ENCODE data around the gene ISLR2. TPM values are rescaled to one million over a fixed set of nuclear protein-coding genes. Genes with fewer than 3 reads are reported as not detected.

Gene ISLR2
- total and polyA plus RNA-seq, 2 donors (not counting 3 experiments of a cell fraction or from before 2014, with no cell fraction given): not detected

- no peak overlapping the region for H3K4me3 ChIP-seq (replicated peaks in 1 of 3; ENCODE audit: insufficient read depth in 1 of 3, low read depth in 1 of 3, low read length in 3 of 3)
- dilution Hi-C loops (cut with MboI; ENCODE audit: extremely low pct_ligation_motif_present, low sequenced_read_pairs): no loop called here
- H3K4me1 ChIP-seq (ENCODE audit: control insufficient read depth, extremely low read depth, insufficient read depth, low read length): peaks cover 4% of the 10 kb centered on the region
- ChIA-PET POLR2A (no interaction called here), CTCF (interaction anchor here (1.2 to 3.9 kb wide), 5 partner anchors 17 to 199 kb away, joined by 3 to 15 read pairs (median 5); no protein-coding TSS in a partner anchor)
- FAIRE-seq (no peak), DNase-seq (ENCODE audit: low read depth, low spot score) (no peak)
- H3K4me2 ChIP-seq (ENCODE audit: insufficient read depth, low read length): no peak overlapping the region
- no peaks in the 10 kb centered on the region for H3K36me3 ChIP-seq (ENCODE audit: control insufficient read depth in 2 of 2, extremely low read depth in 1 of 2, insufficient read depth in 2 of 2, low read length in 2 of 2)
- TF ChIP-seq GATA2 (IDR thresholded peaks at IDR 0.05; ENCODE audit: insufficient read depth, insufficient read length, low read depth, low read length) (no peak), EZH2 (IDR thresholded peaks at IDR 0.05; ENCODE audit: borderline replicate concordance, low read depth, low read length, severe bottlenecking) (no peak), JUN (IDR thresholded peaks at IDR 0.05; ENCODE audit: borderline replicate concordance, insufficient read depth, insufficient read length, low read depth) (no peak), POLR2A (IDR thresholded peaks at IDR 0.05; ENCODE audit: low read depth, low read length) (no peak), MYC (IDR thresholded peaks at IDR 0.05; ENCODE audit: low read depth, low read length) (no peak), CTCF (IDR thresholded peaks at IDR 0.05; ENCODE audit: extremely low read depth in 1 of 2, insufficient read depth in 1 of 2, low read depth in 1 of 2, low read length in 2 of 2) (no peak), MAX (IDR thresholded peaks at IDR 0.05; ENCODE audit: insufficient read depth, insufficient read length) (no peak), POLR2AphosphoS5 (IDR thresholded peaks at IDR 0.05; ENCODE audit: insufficient read depth, low read depth, low read length) (no peak), FOS (IDR thresholded peaks at IDR 0.05; ENCODE audit: borderline replicate concordance, insufficient read depth, low read length) (no peak)
- intact Hi-C loops (cut with micrococcal nuclease): no loop called here
- no peak overlapping the region for H2AFZ ChIP-seq (ENCODE audit: low read depth, low read length)
- H3K9me3 ChIP-seq (replicated peaks; ENCODE audit: control insufficient read depth, insufficient read depth, low read length): no peaks in the 10 kb centered on the region
- no peaks in the 10 kb centered on the region for H3K79me2 ChIP-seq (ENCODE audit: control insufficient read depth, insufficient read depth, low read length)
- no TSS peak for BruUV-seq (replicated peaks)
- peaks cover 25 to 32% of the 10 kb centered on the region in 2 experiments for H3K27me3 ChIP-seq (ENCODE audit: control insufficient read depth in 2 of 2, insufficient read depth in 2 of 2, low read length in 2 of 2)
- no peaks in the 10 kb centered on the region for H3K9me1 ChIP-seq (replicated peaks; ENCODE audit: control insufficient read depth, extremely low read depth, insufficient read depth, low read length)
- no peaks in the 10 kb centered on the region for H4K20me1 ChIP-seq (replicated peaks; ENCODE audit: control insufficient read depth, extremely low read depth, insufficient read depth, low read length)
- H3K27ac ChIP-seq (ENCODE audit: insufficient read depth, low read depth, low read length): no peak overlapping the region
- no peak overlapping the region for H3K9ac ChIP-seq (replicated peaks; ENCODE audit: extremely low read depth, insufficient read depth, low read length)
These were observed 7.3 kb upstream of the ISLR2 start for GRCh38 chr15:74123131-74123429.
